CD4-positive, alpha-beta memory T cell (primary cell): ENCODE results near the gene SPATA31E1. TPM values are rescaled to one million over a fixed set of nuclear protein-coding genes. Genes with fewer than 3 reads are reported as not detected.
"Not testable (repeated sequence)": the region's sequence is repeated elsewhere in the genome, so short reads cannot be mapped to it uniquely, and the experiment has no call there.

Experiments used
- CTCF ChIA-PET: fragments of 350-600 bp; sonication (Branson Sonifier 250); formaldehyde crosslinking; loops from one replicate; lab custom pipeline; 2021; ENCODE audit warnings: inconsistent platforms; ENCODE audit not compliant: partially characterized antibody; lab: Charles Lee
- POLR2A ChIA-PET: fragments of 350-600 bp; sonication (Branson Sonifier 250); formaldehyde crosslinking; loops from one replicate; lab custom pipeline; 2021; ENCODE audit not compliant: partially characterized antibody; lab: Charles Lee
- DNase-seq, 5 donors: peaks; one replicate each; pipeline versions ENCODE4 v3.0.0 to v3.0.0-alpha.2; 2020 to 2022; ENCODE audit warnings: mixed read lengths in 1 of 5
- H3K27ac ChIP-seq: one replicate; pipeline ENCODE4 v1.7.0; 2013; ENCODE audit warnings: low read depth, low read length
- H3K27me3 ChIP-seq: 2 replicates; pipeline ENCODE4 v1.7.0; 2013; ENCODE audit warnings: mild to moderate bottlenecking, low read length, moderate library complexity; ENCODE audit not compliant: insufficient read depth
- H3K36me3 ChIP-seq: 2 replicates; pipeline ENCODE4 v1.7.0; 2013; ENCODE audit warnings: mild to moderate bottlenecking, low read length, moderate library complexity; ENCODE audit not compliant: insufficient read depth
- H3K4me1 ChIP-seq: 2 replicates; pipeline ENCODE4 v1.7.0; 2013; ENCODE audit warnings: mild to moderate bottlenecking, low read length, moderate library complexity; ENCODE audit not compliant: insufficient read depth
- H3K4me3 ChIP-seq, 2 donors: one replicate each; pipeline ENCODE4 v1.7.0; 2013; ENCODE audit warnings: low read length in 2 of 2, mild to moderate bottlenecking in 1 of 2
- H3K9me3 ChIP-seq, 2 donors: one replicate each; pipeline ENCODE4 v1.7.0; 2013; ENCODE audit warnings: low read length in 2 of 2, control low read depth in 1 of 2; ENCODE audit not compliant: control insufficient read depth in 1 of 2
- H3K27ac Mint-ChIP-seq, 7 donors: one replicate each; pipeline ENCODE4 v1.8.0; 2020 to 2021; ENCODE audit warnings: mixed read lengths in 7 of 7, mild to moderate bottlenecking in 6 of 7, inconsistent platforms in 3 of 7, moderate library complexity in 3 of 7
- H3K27me3 Mint-ChIP-seq, 2 donors: one replicate each; pipeline ENCODE4 v1.8.0; 2020 to 2021; ENCODE audit warnings: mixed read lengths in 2 of 2
- H3K36me3 Mint-ChIP-seq, 2 donors: one replicate each; pipeline ENCODE4 v1.8.0; 2020 to 2021; ENCODE audit warnings: mixed read lengths in 2 of 2, inconsistent platforms in 1 of 2, mild to moderate bottlenecking in 1 of 2
- H3K4me1 Mint-ChIP-seq, 4 donors: one replicate each; pipeline ENCODE4 v1.8.0; 2020 to 2021; ENCODE audit warnings: mixed read lengths in 4 of 4, mild to moderate bottlenecking in 1 of 4
- H3K4me3 Mint-ChIP-seq, 8 donors: one replicate each; pipeline ENCODE4 v1.8.0; 2020 to 2021; ENCODE audit warnings: mixed read lengths in 8 of 8, mild to moderate bottlenecking in 7 of 8, moderate library complexity in 6 of 8, inconsistent platforms in 3 of 8
- H3K9me3 Mint-ChIP-seq, 8 donors: one replicate each; pipeline ENCODE4 v1.8.0; 2020 to 2021; ENCODE audit warnings: mixed read lengths in 8 of 8, mild to moderate bottlenecking in 5 of 8, inconsistent platforms in 3 of 8, moderate library complexity in 1 of 8
- intact Hi-C: fragments of 100-400 bp; cut with micrococcal nuclease; formaldehyde crosslinking; loops from one replicate; pipeline ENCODE4 v1.15.1; 2023
- polyA plus RNA-seq, 2 donors: library from polyadenylated mRNA; unstranded; fragments of 300-500 nt; fragmentation: Illumina TruSeq; gene quantifications; one replicate each; pipeline ENCODE4 v1.2.3, GENCODE V29; 2021
- total RNA-seq, 2 experiments: library from RNA; stranded (reverse); gene quantifications; one replicate each; pipeline ENCODE4 v1.2.3, GENCODE V29; 2021

The SPATA31E1 gene
- total and polyA plus RNA-seq, 4 experiments from 2014 or later, result not detected

DNA sequence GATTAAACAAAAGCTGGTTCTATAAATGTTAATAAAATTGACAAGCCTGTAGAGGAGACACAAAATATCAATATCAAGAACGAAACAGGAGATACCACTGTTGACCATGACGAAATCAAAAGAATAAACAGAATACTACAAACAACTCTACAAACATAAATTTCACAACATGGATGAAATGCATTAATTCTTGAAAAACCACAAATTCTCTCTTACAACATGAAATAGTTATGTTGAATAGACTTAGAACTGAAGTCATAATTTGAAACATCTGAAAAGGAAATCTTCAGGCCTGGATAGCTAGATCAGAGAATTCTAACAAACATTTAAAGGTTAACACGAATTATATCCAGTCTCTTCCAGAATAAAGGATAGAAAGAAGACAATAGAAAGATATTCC is 28.1 kb downstream of the SPATA31E1 start:
- Histone ChIP-seq H3K27ac (no peak overlapping the region), H3K4me3 (no peak overlapping the region), H3K4me1 (no peaks in the 10 kb centered on the region), H3K27me3 (no peaks in the 10 kb centered on the region), H3K9me3 (no peaks in the 10 kb centered on the region), H3K36me3 (no peaks in the 10 kb centered on the region)
- Mint-ChIP-seq H3K4me3 (no peak overlapping the region), H3K27ac (no peak overlapping the region), H3K36me3 (no peaks in the 10 kb centered on the region), H3K27me3 (peaks cover 2% of the 10 kb centered on the region in 2 donors), H3K4me1 (no peaks in the 10 kb centered on the region), H3K9me3 (peaks cover 0 to 3% (median under 1%) of the 10 kb centered on the region in 8 donors)
- intact Hi-C loops, result no loop called here
- POLR2A ChIA-PET, result no interaction called here
- CTCF ChIA-PET, result no interaction called here
- DNase-seq, result no peak

DNA sequence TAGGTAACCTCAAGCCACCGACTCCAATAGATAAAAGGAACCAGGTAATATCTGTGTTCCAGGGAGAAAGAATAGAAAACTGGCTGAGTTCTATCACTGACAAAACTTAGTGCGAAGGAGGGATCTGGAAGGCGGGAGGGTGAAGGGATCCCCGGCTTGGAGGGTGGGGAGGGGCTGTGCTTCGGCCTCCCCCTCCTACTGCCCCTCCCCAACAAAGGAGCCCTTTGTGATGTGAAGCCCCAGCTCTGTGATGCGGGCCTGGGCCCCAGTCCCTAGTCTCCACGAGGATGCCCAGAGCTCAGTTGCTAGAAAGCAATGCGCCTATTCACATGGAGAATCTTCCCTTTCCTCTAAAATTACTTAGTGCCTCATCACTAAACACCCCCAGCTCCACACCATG is 35.0 kb downstream of the SPATA31E1 start, which contains the start of gene SPATA31C1:
SPATA31C1 (plus strand) TSS at position 301 of the 400 bp plus-strand sequence.
- H3K27me3 Mint-ChIP-seq, H3K4me1 ChIP-seq, intact Hi-C loops, H3K36me3 Mint-ChIP-seq, H3K36me3 ChIP-seq, H3K27ac Mint-ChIP-seq, H3K9me3 ChIP-seq, H3K4me3 Mint-ChIP-seq, H3K9me3 Mint-ChIP-seq, DNase-seq, H3K4me3 ChIP-seq, H3K4me1 Mint-ChIP-seq, POLR2A ChIA-PET, H3K27ac ChIP-seq, H3K27me3 ChIP-seq, CTCF ChIA-PET: not testable (repeated sequence)

GRCh38 chr9:87919013-87919412 is 36.3 kb downstream of the SPATA31E1 start:
- intact Hi-C loops, CTCF ChIA-PET, POLR2A ChIA-PET, H3K36me3 Mint-ChIP-seq, H3K27me3 ChIP-seq, H3K4me1 Mint-ChIP-seq, H3K36me3 ChIP-seq, H3K27me3 Mint-ChIP-seq, H3K27ac Mint-ChIP-seq, H3K9me3 ChIP-seq, H3K4me3 Mint-ChIP-seq, H3K4me3 ChIP-seq, DNase-seq, H3K9me3 Mint-ChIP-seq, H3K4me1 ChIP-seq, H3K27ac ChIP-seq: not testable (repeated sequence)

- H3K36me3 Mint-ChIP-seq, H3K9me3 ChIP-seq, POLR2A ChIA-PET, H3K4me1 ChIP-seq, CTCF ChIA-PET, H3K36me3 ChIP-seq, H3K4me1 Mint-ChIP-seq, H3K27me3 ChIP-seq, H3K9me3 Mint-ChIP-seq, H3K27me3 Mint-ChIP-seq, intact Hi-C loops, H3K27ac ChIP-seq, DNase-seq, H3K4me3 Mint-ChIP-seq, H3K4me3 ChIP-seq, H3K27ac Mint-ChIP-seq: not testable (repeated sequence)
Measured at GRCh38 chr9:87921561-87921960, 38.9 kb downstream of the SPATA31E1 start.

GRCh38 chr9:87923012-87923411 is 40.3 kb downstream of the SPATA31E1 start:
- H3K4me1 Mint-ChIP-seq, H3K9me3 ChIP-seq, H3K9me3 Mint-ChIP-seq, intact Hi-C loops, H3K27ac ChIP-seq, CTCF ChIA-PET, H3K4me3 Mint-ChIP-seq, H3K36me3 ChIP-seq, H3K27ac Mint-ChIP-seq, H3K4me3 ChIP-seq, POLR2A ChIA-PET, H3K27me3 ChIP-seq, H3K4me1 ChIP-seq, H3K27me3 Mint-ChIP-seq, H3K36me3 Mint-ChIP-seq: not testable (repeated sequence)
- peak in 1 of 5 donors; percentile 13 for DNase-seq

- CTCF ChIA-PET, H3K9me3 ChIP-seq, H3K27ac Mint-ChIP-seq, H3K4me3 ChIP-seq, H3K9me3 Mint-ChIP-seq, H3K27me3 ChIP-seq, H3K4me1 ChIP-seq, DNase-seq, POLR2A ChIA-PET, H3K36me3 ChIP-seq, H3K27me3 Mint-ChIP-seq, H3K36me3 Mint-ChIP-seq, H3K4me1 Mint-ChIP-seq, intact Hi-C loops, H3K27ac ChIP-seq: not testable (repeated sequence)
- peak overlapping the region in 1 of 8 donors; percentile 25 for H3K4me3 Mint-ChIP-seq
Measured at GRCh38 chr9:87924851-87925250, 42.2 kb downstream of the SPATA31E1 start.

GRCh38 chr9:87929152-87929551 is 46.5 kb downstream of the SPATA31E1 start:
- intact Hi-C loops, H3K9me3 ChIP-seq, H3K4me3 Mint-ChIP-seq, POLR2A ChIA-PET, H3K27me3 ChIP-seq, H3K36me3 ChIP-seq, H3K4me1 Mint-ChIP-seq, H3K36me3 Mint-ChIP-seq, H3K27me3 Mint-ChIP-seq, H3K4me1 ChIP-seq, H3K4me3 ChIP-seq, H3K27ac Mint-ChIP-seq, H3K27ac ChIP-seq, H3K9me3 Mint-ChIP-seq, CTCF ChIA-PET, DNase-seq: not testable (repeated sequence)

DNA sequence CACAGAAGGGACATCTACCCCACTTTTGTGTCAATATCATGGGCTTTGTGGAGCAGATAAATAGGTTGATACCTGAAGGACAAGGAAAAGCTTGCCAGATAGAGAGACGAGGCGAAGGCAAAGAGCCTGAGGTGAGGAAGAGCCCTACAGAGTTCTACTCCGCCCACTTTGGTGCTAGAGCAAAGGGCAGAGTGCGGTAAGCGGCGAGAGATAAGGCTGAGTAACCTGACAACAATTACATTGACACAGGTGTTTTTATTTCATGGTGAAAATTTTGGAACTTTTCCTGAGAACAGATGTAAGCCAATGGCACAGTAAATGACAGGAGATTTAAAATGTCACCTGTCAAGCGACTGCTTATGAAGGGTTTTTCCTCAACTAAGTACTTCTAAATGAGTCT is 51.8 kb downstream of the SPATA31E1 start:
- H3K4me3 Mint-ChIP-seq, H3K9me3 ChIP-seq, intact Hi-C loops, DNase-seq, H3K27ac ChIP-seq, H3K27ac Mint-ChIP-seq, H3K4me1 Mint-ChIP-seq, POLR2A ChIA-PET, H3K36me3 Mint-ChIP-seq, H3K27me3 ChIP-seq, H3K9me3 Mint-ChIP-seq, CTCF ChIA-PET, H3K27me3 Mint-ChIP-seq, H3K36me3 ChIP-seq, H3K4me1 ChIP-seq, H3K4me3 ChIP-seq: not testable (repeated sequence)
